ENCODE measurements around the gene SNRPD2.
A peak's percentile ranks its signal among the peaks of the same experiment; 100 is the strongest.
"Not testable (repeated sequence)": the region's sequence is repeated elsewhere in the genome, so short reads cannot be mapped to it uniquely, and the experiment has no call there.

The SNRPD2 gene

DNA sequence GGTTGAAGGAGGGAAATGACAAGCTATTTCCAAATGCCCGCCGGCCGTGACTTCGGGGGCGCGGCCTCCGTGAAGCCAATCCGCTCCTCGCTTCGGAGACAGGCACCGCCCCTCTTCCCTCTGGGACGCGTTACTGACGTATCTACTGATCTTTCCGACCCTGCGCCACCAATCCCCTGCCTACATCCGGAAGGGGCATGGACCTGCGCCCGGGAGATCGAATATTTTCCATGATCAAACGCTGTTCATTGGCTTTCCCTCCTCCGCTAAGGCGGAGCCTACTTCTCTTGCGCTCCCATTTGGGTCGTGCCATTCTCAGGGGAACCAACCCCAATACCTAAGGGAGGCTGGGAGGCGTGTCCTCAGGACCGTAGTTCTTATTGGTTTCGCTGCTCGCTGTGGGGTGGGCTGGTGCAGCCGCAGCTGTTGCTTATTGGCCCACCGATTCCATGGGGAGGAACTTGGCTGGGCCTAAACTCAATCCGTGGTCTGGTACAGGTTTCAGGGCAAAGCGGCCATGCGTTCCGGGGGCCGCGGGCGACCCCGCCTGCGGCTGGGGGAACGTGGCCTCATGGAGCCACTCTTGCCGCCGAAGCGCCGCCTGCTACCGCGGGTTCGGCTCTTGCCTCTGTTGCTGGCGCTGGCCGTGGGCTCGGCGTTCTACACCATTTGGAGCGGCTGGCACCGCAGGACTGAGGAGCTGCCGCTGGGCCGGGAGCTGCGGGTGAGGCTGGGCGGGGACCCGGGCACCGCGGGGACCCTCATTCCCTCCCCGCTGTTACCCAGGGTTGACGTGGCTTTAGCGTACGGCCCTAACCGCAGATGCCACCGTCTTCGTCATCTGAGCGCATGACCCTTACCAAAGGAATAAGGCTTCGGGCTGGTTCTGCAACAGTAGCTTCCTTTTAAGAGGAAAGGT lies 693 bp upstream of the SNRPD2 start, which contains the start of gene QPCTL:
TSS of gene QPCTL (plus strand) at position 480 of the 919 bp plus-strand sequence. CDS start at position 518, 38 bp downstream.
- peak; percentile 95 for DNase-seq (ENCODE audit: low read depth, low spot score)
- Histone ChIP-seq H3K4me3 (ENCODE audit: insufficient read length, low read depth) (peak within 1 kb of the TSS; percentile 88), H3K9me3 (ENCODE audit: insufficient read depth, low read length) (no peaks in the 10 kb centered on the region), H3K4me1 (ENCODE audit: insufficient read depth, insufficient read length) (peaks cover 2% of the 10 kb centered on the region), H3K9ac (ENCODE audit: insufficient read length, low read depth) (peak within 1 kb of the TSS; percentile 97), H3K36me3 (ENCODE audit: insufficient read depth, insufficient read length, low read length) (peaks cover 47% of the 10 kb centered on the region), H3K27me3 (ENCODE audit: insufficient read depth, insufficient read length) (no peaks in the 10 kb centered on the region)
- no peak for TF ChIP-seq YY1 (IDR thresholded peaks at IDR 0.05; ENCODE audit: insufficient read depth, insufficient read length)
- no peak for TF ChIP-seq ZNF274 (IDR thresholded peaks at IDR 0.05; ENCODE audit: low read depth, low read length)
- no peak for TF ChIP-seq SUZ12 (IDR thresholded peaks at IDR 0.05; ENCODE audit: extremely low read depth, insufficient read depth, insufficient read length)

DNA sequence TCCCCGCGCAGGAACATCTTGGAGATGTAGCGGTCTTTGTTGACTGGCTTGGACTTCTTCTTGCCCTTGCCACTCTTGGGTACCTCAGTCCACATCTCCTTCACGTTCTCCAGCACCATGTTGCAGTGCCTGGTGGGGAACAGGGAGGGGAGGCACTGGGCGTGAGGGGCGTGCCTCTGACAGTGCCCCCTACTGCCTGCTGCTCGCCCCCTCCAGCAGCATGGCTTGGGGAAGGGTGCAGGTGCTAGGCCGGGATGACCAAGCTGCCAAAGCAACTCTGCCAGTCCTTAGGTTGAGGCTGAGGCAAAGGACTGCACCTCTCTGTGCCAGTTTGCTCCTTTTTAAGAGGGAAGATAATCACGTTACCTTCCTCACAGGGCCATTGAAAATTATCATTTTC lies 4.2 kb downstream of the SNRPD2 start:
- Histone ChIP-seq H3K4me3 (ENCODE audit: insufficient read length, low read depth) (no peak overlapping the region), H3K9me3 (ENCODE audit: insufficient read depth, low read length) (no peaks in the 10 kb centered on the region), H3K4me1 (ENCODE audit: insufficient read depth, insufficient read length) (no peaks in the 10 kb centered on the region), H3K27me3 (ENCODE audit: insufficient read depth, insufficient read length) (no peaks in the 10 kb centered on the region), H3K9ac (ENCODE audit: insufficient read length, low read depth) (no peak overlapping the region), H3K36me3 (ENCODE audit: insufficient read depth, insufficient read length, low read length) (peaks cover 52% of the 10 kb centered on the region)
- no peak for DNase-seq (ENCODE audit: low read depth, low spot score)
- TF ChIP-seq YY1 (IDR thresholded peaks at IDR 0.05; ENCODE audit: insufficient read depth, insufficient read length), result no peak
- no peak for TF ChIP-seq ZNF274 (IDR thresholded peaks at IDR 0.05; ENCODE audit: low read depth, low read length)
- no peak for TF ChIP-seq SUZ12 (IDR thresholded peaks at IDR 0.05; ENCODE audit: extremely low read depth, insufficient read depth, insufficient read length)

DNA sequence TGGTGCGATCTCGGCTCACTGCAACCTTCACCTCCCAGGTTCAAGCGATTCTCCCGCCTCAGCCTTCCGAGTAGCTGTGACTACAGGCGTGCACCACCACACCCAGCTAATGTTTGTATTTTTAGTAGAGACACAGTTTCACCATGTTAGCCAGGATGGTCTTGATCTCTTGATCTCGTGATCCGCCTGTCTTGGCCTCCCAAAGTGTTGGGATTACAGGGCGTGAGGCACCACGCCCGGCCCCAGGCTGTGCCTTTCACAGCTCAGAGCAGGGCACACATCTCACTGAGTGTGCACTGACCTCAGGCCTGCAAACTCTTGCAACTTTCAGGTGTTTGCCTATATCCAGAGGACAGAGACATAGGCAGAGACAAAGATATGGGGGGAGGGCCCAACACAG lies 6.7 kb downstream of the SNRPD2 start:
- H3K9me3 ChIP-seq (ENCODE audit: insufficient read depth, low read length); H3K4me3 ChIP-seq (ENCODE audit: insufficient read length, low read depth); H3K9ac ChIP-seq (ENCODE audit: insufficient read length, low read depth); DNase-seq (ENCODE audit: low read depth, low spot score); H3K27me3 ChIP-seq (ENCODE audit: insufficient read depth, insufficient read length); H3K4me1 ChIP-seq (ENCODE audit: insufficient read depth, insufficient read length): not testable (repeated sequence)
- peaks cover 52% of the 10 kb centered on the region for H3K36me3 ChIP-seq (ENCODE audit: insufficient read depth, insufficient read length, low read length)

DNA sequence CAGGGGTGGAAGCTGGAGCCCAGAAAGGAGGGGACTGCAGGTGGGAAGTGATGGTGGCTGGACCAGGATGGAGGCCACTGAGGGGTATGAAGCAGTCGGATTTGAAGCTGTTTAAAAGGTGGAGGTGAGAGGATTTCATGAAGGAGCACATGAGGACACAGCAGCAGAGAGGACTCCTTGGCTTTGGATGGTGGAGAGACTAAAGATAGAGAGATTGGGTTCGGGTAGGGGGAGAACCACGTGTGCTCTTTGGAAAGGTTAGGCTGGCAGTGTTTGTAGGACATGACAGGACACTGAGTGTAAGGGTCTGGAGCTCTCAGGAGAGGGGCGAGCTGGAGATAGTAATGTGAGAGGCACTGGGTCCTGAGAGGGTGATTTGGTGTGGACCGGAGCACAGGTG lies 8.8 kb downstream of the SNRPD2 start:
- peaks cover 37% of the 10 kb centered on the region for H3K36me3 ChIP-seq (ENCODE audit: insufficient read depth, insufficient read length, low read length)
- TF ChIP-seq ZNF274 (IDR thresholded peaks at IDR 0.05; ENCODE audit: low read depth, low read length) (no peak), SUZ12 (IDR thresholded peaks at IDR 0.05; ENCODE audit: extremely low read depth, insufficient read depth, insufficient read length) (no peak)
- H3K4me3 ChIP-seq (ENCODE audit: insufficient read length, low read depth), result no peak overlapping the region
- peaks cover 4% of the 10 kb centered on the region for H3K4me1 ChIP-seq (ENCODE audit: insufficient read depth, insufficient read length)
- peaks cover 18% of the 10 kb centered on the region for H3K27me3 ChIP-seq (ENCODE audit: insufficient read depth, insufficient read length)
- no peaks in the 10 kb centered on the region for H3K9me3 ChIP-seq (ENCODE audit: insufficient read depth, low read length)
- no peak overlapping the region for H3K9ac ChIP-seq (ENCODE audit: insufficient read length, low read depth)
- DNase-seq (ENCODE audit: low read depth, low spot score), result no peak

DNA sequence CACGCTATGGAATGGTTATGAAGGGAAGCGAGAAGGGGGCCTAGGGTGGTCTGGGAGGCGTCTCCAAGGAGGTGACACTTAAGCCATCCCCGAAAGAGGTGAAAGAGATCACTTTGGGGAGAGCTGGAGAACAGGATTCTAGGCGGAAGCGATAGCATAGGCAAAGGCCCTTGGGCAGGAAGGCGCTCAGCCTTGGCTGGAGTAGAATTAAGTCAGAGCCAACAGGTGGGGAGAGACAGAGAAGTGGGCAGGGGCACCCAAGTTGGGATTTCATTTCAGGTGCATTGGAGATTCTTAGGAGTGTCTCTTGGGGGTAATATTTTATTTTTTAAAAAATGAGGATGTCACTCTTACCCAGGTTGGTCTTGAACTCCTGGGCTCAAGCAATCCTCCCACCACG lies 9.6 kb downstream of the SNRPD2 start:
- Histone ChIP-seq H3K9me3 (ENCODE audit: insufficient read depth, low read length) (no peaks in the 10 kb centered on the region), H3K27me3 (ENCODE audit: insufficient read depth, insufficient read length) (peaks cover 22% of the 10 kb centered on the region), H3K9ac (ENCODE audit: insufficient read length, low read depth) (peak overlapping the region; percentile 42), H3K36me3 (ENCODE audit: insufficient read depth, insufficient read length, low read length) (peaks cover 29% of the 10 kb centered on the region), H3K4me3 (ENCODE audit: insufficient read length, low read depth) (no peak overlapping the region), H3K4me1 (ENCODE audit: insufficient read depth, insufficient read length) (peaks cover 4% of the 10 kb centered on the region)
- TF ChIP-seq SUZ12 (IDR thresholded peaks at IDR 0.05; ENCODE audit: extremely low read depth, insufficient read depth, insufficient read length) (no peak), YY1 (IDR thresholded peaks at IDR 0.05; ENCODE audit: insufficient read depth, insufficient read length) (no peak), ZNF274 (IDR thresholded peaks at IDR 0.05; ENCODE audit: low read depth, low read length) (no peak)
- DNase-seq (ENCODE audit: low read depth, low spot score), result no peak

DNA sequence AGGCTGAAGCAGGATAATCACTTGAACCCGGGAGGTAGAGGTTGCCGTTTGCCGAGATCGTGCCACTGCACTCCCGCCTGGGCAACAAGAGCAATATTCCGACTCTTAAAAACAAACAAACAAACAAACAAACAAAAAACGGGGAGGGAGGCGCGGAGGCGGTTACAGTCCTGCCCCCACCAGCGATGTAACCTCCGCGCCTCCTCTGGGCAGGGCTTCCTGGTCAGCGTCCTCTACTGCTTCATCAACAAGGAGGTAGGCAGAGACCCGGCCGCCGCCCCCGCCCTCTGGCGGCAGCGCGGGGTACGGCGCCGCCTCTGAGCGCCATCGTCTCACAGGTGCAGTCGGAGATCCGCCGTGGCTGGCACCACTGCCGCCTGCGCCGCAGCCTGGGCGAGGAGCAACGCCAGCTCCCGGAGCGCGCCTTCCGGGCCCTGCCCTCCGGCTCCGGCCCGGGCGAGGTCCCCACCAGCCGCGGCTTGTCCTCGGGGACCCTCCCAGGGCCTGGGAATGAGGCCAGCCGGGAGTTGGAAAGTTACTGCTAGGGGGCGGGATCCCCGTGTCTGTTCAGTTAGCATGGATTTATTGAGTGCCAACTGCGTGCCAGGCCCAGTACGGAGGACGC lies 10.2 kb downstream of the SNRPD2 start:
- Histone ChIP-seq H3K9me3 (ENCODE audit: insufficient read depth, low read length) (no peaks in the 10 kb centered on the region), H3K36me3 (ENCODE audit: insufficient read depth, insufficient read length, low read length) (peaks cover 25% of the 10 kb centered on the region), H3K4me3 (ENCODE audit: insufficient read length, low read depth) (peak overlapping the region; percentile 15), H3K27me3 (ENCODE audit: insufficient read depth, insufficient read length) (peaks cover 22% of the 10 kb centered on the region), H3K9ac (ENCODE audit: insufficient read length, low read depth) (peak overlapping the region; percentile 42), H3K4me1 (ENCODE audit: insufficient read depth, insufficient read length) (peaks cover 4% of the 10 kb centered on the region)
- peak; percentile 47 for DNase-seq (ENCODE audit: low read depth, low spot score)
- TF ChIP-seq ZNF274 (IDR thresholded peaks at IDR 0.05; ENCODE audit: low read depth, low read length), result no peak
- TF ChIP-seq YY1 (IDR thresholded peaks at IDR 0.05; ENCODE audit: insufficient read depth, insufficient read length), result no peak
- no peak for TF ChIP-seq SUZ12 (IDR thresholded peaks at IDR 0.05; ENCODE audit: extremely low read depth, insufficient read depth, insufficient read length)

Data from NT2/D1 (cell line).